K562 (cell line): ENCODE data around the gene MAD1L1.

Experiments used
- MTA1 ChIP-seq: fragments of 450-650 bp; IDR thresholded peaks from 2 replicates; pipeline ENCODE4 v1.6.1; 2017; ENCODE audit warnings: borderline replicate concordance
- POLR2A ChIP-seq: fragments of 450-650 bp; conservative IDR thresholded peaks from 2 replicates; pipeline ENCODE4 v1.6.1; 2016
- SOX6 ChIP-seq: fragments of 450-650 bp; IDR thresholded peaks from 2 replicates; pipeline ENCODE4 v1.6.1; 2014; ENCODE audit warnings: mild to moderate bottlenecking
- TF ChIP-seq, protein P1 (sequence below): sonication (generic); formaldehyde crosslinking; IDR thresholded peaks from 2 replicates; pipeline ENCODE4 v1.8.1; 2022; ENCODE audit warnings: missing genetic modification reagents

DNA sequence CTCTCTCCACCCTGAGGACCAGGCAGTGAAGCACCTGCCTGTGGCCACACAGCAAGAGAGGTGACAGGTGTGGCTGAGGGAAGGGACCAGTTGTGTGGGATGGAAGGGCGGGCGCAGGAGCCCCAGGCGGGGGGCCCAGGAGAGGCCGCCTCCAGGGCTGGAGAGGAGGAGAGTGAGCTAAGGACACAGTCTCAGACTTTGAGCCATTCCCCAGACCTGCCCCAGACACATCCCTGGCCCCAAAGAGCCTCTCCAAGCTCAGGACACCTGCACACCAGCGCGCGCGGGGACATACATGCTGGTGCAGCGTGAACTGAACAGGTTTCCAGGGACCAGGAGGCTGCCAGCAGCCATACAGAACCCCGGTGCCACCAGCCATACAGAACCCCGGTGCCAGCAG, 237.3 kb downstream of the MAD1L1 start:
- no peak for TF ChIP-seq POLR2A
- TF ChIP-seq SOX6 = no peak
- TF ChIP-seq, protein P1, sequence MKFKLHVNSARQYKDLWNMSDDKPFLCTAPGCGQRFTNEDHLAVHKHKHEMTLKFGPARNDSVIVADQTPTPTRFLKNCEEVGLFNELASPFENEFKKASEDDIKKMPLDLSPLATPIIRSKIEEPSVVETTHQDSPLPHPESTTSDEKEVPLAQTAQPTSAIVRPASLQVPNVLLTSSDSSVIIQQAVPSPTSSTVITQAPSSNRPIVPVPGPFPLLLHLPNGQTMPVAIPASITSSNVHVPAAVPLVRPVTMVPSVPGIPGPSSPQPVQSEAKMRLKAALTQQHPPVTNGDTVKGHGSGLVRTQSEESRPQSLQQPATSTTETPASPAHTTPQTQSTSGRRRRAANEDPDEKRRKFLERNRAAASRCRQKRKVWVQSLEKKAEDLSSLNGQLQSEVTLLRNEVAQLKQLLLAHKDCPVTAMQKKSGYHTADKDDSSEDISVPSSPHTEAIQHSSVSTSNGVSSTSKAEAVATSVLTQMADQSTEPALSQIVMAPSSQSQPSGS (CRISPR knock-in tag) = no peak
- no peak for TF ChIP-seq MTA1
